ENCODE data around the gene SLC1A4. TPM values are rescaled to one million over a fixed set of nuclear protein-coding genes. Genes with fewer than 3 reads are reported as not detected.
A peak's percentile ranks its signal among the peaks of the same experiment; 100 is the strongest.

The SLC1A4 gene
- total RNA-seq, 1 experiment from 2014 or later = 9.1 TPM

DNA sequence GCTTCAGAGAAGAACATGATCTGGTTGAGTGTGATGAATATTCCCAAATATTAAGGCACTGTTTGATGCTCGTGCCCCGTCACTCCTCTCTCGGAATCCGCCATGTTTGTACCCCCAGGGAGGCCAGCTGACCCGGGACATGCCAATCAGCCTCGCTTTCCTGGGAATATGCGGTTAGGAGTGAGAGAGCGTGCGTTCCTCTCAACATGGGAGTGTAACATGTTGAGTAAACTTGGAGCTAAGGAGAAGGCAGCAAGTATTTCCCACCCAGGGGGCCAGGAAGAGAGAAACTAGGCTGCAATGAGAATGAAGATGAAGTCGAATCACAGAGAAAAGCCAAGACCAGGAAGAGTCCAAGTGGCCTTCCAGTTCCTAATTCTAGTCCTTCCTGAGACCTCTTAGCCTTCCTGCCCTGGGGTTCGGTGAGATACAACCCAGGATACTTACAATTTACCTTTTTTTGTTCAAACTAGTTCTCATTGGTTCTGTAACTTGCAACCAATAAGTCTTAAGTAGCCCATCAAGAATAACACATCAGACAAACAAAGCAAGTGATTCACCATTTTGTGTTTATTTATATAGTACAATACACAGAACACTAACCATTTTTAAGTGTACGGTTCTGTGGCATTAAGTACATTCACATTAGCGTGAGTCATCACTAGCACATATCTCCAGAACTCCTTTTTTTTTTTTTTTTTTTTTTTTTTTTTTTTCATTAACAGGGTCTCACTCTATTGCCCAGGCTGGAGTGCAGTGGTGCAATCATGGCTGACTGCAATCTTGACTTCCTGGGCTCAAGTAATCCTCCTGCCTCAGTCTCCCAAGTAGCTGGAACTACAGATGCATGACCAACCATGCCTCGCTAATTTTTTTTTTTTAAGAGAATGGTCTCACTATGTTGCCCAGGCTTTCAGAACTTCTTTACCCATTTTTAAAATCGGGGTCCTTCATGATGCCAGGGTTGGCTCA lies 36.4 kb upstream of the SLC1A4 start:
- CTCF ChIA-PET = no interaction called here
- no peaks in the 10 kb centered on the region for H3K9me3 ChIP-seq (ENCODE audit: low read length)
- H3K4me1 ChIP-seq (ENCODE audit: insufficient read depth, low read length) = peaks cover 13% of the 10 kb centered on the region
- H3K27ac ChIP-seq (ENCODE audit: low read length) = no peak overlapping the region
- H4K20me1 ChIP-seq (ENCODE audit: low read length) = no peaks in the 10 kb centered on the region
- no peak for TF ChIP-seq EZH2phosphoT487 (IDR thresholded peaks at IDR 0.05; ENCODE audit: borderline replicate concordance, low read length)
- TF ChIP-seq, protein P1, sequence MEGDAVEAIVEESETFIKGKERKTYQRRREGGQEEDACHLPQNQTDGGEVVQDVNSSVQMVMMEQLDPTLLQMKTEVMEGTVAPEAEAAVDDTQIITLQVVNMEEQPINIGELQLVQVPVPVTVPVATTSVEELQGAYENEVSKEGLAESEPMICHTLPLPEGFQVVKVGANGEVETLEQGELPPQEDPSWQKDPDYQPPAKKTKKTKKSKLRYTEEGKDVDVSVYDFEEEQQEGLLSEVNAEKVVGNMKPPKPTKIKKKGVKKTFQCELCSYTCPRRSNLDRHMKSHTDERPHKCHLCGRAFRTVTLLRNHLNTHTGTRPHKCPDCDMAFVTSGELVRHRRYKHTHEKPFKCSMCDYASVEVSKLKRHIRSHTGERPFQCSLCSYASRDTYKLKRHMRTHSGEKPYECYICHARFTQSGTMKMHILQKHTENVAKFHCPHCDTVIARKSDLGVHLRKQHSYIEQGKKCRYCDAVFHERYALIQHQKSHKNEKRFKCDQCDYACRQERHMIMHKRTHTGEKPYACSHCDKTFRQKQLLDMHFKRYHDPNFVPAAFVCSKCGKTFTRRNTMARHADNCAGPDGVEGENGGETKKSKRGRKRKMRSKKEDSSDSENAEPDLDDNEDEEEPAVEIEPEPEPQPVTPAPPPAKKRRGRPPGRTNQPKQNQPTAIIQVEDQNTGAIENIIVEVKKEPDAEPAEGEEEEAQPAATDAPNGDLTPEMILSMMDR (conservative IDR thresholded peaks at IDR 0.05; ENCODE audit: low read depth, low read length) = no peak
- no peak for TF ChIP-seq EZH2 (IDR thresholded peaks at IDR 0.05; ENCODE audit: low read length, unreplicated experiment)
- no peaks in the 10 kb centered on the region for H3F3A ChIP-seq (ENCODE audit: low read length, unreplicated experiment)
- ATAC-seq = peak; percentile 100
- no peak overlapping the region for H3K4me3 ChIP-seq (ENCODE audit: low read length)
- no peak overlapping the region for H2AFZ ChIP-seq (ENCODE audit: low read length)
- intact Hi-C loops (cut with micrococcal nuclease) = no loop called here
- POLR2A ChIA-PET (ENCODE audit: unreplicated experiment) = no interaction called here
- no peaks in the 10 kb centered on the region for H3K27me3 ChIP-seq (ENCODE audit: low read length)
- no peaks in the 10 kb centered on the region for H3K36me3 ChIP-seq (ENCODE audit: low read depth, low read length)
- H3K79me2 ChIP-seq (ENCODE audit: low read length) = no peaks in the 10 kb centered on the region
- no TSS peak for BruUV-seq (replicated peaks)
- no peaks in the 10 kb centered on the region for H3K9me2 ChIP-seq (replicated peaks; ENCODE audit: low read length)
- 0 out of 2 replicates have a peak overlapping the region, but pooled peaks have one; percentile 6 for H3K4me2 ChIP-seq (ENCODE audit: low read length)
- peak; percentile 86 for DNase-seq
- no peak overlapping the region for H3K9ac ChIP-seq (ENCODE audit: low read length)

DNA sequence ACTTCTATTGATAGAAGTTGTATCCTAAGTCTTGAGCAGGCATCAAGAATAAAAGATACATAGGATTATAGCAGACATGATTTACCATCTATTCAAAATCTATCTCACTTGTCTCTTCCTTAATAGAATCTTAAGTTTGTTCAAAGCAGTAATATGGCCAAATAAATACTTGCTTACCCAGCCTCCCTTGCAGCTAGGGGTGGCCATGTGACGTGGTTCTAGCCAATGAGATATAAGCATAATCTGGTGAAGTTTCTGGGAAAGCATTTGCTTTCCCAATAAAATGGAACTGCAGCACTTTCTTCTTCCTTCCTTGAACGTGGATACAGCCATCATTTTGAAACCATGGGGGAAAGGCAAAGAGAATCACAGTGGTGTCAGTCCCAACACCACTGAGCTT lies 33.7 kb upstream of the SLC1A4 start:
- Histone ChIP-seq H3K4me3 (ENCODE audit: low read length) (no peak overlapping the region), H3K9me2 (replicated peaks; ENCODE audit: low read length) (no peaks in the 10 kb centered on the region), H3F3A (ENCODE audit: low read length, unreplicated experiment) (no peaks in the 10 kb centered on the region), H3K27me3 (ENCODE audit: low read length) (no peaks in the 10 kb centered on the region), H3K9me3 (ENCODE audit: low read length) (no peaks in the 10 kb centered on the region), H3K4me2 (ENCODE audit: low read length) (no peak overlapping the region), H3K79me2 (ENCODE audit: low read length) (no peaks in the 10 kb centered on the region), H3K9ac (ENCODE audit: low read length) (no peak overlapping the region), H3K36me3 (ENCODE audit: low read depth, low read length) (no peaks in the 10 kb centered on the region), H4K20me1 (ENCODE audit: low read length) (no peaks in the 10 kb centered on the region), H3K27ac (ENCODE audit: low read length) (no peak overlapping the region), H2AFZ (ENCODE audit: low read length) (no peak overlapping the region), H3K4me1 (ENCODE audit: insufficient read depth, low read length) (peaks cover 13% of the 10 kb centered on the region)
- no TSS peak for BruUV-seq (replicated peaks)
- POLR2A ChIA-PET (ENCODE audit: unreplicated experiment) = no interaction called here
- ATAC-seq (no peak), DNase-seq (no peak)
- TF ChIP-seq EZH2phosphoT487 (IDR thresholded peaks at IDR 0.05; ENCODE audit: borderline replicate concordance, low read length) = no peak
- TF ChIP-seq, protein P1 (conservative IDR thresholded peaks at IDR 0.05; ENCODE audit: low read depth, low read length) = no peak
- TF ChIP-seq EZH2 (IDR thresholded peaks at IDR 0.05; ENCODE audit: low read length, unreplicated experiment) = no peak
- intact Hi-C loops (cut with micrococcal nuclease) = no loop called here
- CTCF ChIA-PET = interaction anchor here (0.7 kb wide), 1 partner anchor 200 kb away, joined by 7 read pairs; no protein-coding TSS in a partner anchor
